ENCODE measurements around the gene KLK13. TPM values are rescaled to one million over a fixed set of nuclear protein-coding genes. Genes with fewer than 3 reads are reported as not detected.

Gene KLK13
- total and polyA plus RNA-seq, 9 donors, result 0.33 to 1.2 (median 0.69) TPM; not detected in 4

DNA sequence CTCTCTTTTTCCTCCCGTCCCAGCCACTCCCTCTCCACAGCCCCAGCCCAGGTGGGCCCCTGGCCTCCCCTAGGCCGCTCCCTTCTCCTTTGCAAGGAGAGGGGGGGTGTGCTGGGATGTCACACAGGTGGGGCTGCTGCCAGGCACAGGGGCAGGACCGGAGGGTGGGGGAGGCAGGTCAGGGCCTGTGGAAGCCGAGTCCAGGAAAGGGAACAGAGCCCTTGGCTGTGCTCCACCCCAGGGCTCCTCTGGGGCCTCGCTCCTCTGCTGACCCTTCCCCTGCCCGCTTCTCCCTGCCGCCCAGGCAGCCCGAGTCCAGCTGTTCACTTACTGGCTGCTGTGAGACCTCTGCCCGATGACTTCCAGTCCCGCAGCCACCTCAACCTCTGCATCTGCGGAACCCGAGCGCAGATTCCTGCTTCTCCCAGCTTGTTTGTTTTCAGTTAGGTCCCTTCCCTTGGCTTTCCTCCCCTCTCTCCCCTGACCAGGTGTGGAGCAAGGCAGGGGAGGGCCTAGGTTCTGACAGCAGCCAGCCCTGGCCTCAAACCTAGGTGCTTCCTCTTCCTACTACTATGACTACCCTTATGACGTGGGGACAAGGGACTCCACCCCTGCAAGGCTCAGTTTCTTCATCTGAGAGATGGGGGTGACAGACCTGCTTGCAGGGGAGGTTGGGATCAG lies 37.6 kb downstream of the KLK13 start:
- no peak overlapping the region for H3K4me3 ChIP-seq
- intact Hi-C loops (cut with DNase I), result no loop called here
- H3K36me3 ChIP-seq, result no peaks in the 10 kb centered on the region
- no peaks in the 10 kb centered on the region for H3K9me3 ChIP-seq
- DNase-seq, result peak in 1 of 5 donors; percentile 45
- peaks cover 9% of the 10 kb centered on the region for H3K4me1 ChIP-seq (ENCODE audit: insufficient read depth)
- 29 to 39% (median 31%) methylated on average over 14 of the region's 14 CpGs for WGBS, 3 donors
- TF ChIP-seq, protein P1, sequence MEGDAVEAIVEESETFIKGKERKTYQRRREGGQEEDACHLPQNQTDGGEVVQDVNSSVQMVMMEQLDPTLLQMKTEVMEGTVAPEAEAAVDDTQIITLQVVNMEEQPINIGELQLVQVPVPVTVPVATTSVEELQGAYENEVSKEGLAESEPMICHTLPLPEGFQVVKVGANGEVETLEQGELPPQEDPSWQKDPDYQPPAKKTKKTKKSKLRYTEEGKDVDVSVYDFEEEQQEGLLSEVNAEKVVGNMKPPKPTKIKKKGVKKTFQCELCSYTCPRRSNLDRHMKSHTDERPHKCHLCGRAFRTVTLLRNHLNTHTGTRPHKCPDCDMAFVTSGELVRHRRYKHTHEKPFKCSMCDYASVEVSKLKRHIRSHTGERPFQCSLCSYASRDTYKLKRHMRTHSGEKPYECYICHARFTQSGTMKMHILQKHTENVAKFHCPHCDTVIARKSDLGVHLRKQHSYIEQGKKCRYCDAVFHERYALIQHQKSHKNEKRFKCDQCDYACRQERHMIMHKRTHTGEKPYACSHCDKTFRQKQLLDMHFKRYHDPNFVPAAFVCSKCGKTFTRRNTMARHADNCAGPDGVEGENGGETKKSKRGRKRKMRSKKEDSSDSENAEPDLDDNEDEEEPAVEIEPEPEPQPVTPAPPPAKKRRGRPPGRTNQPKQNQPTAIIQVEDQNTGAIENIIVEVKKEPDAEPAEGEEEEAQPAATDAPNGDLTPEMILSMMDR (IDR thresholded peaks at IDR 0.05), result no peak
- TF ChIP-seq EP300 (IDR thresholded peaks at IDR 0.05), result no peak
- TF ChIP-seq POLR2A (IDR thresholded peaks at IDR 0.05), result no peak
- peak overlapping the region in 1 of 2 donors; percentile 14 for H3K27ac ChIP-seq
- no peaks in the 10 kb centered on the region for H3K27me3 ChIP-seq

DNA sequence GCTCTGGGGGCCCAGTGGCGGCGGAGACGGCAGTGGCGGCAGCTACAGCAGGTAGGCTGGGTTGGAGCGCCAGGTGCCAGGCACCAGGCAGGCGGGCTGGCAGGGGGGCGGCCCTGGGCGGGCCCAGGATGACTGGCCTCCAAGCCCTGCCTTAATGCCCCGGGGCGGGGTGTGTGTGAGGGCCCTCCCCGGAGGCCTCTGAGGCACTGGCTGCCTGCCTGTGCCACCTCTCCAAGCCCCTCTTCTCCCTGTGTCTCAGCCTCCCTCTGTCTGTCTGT lies 38.4 kb downstream of the KLK13 start, which contains the start of gene KLK11:
Gene KLK11 (minus strand): TSS at position 63 of the 278 bp plus-strand sequence. CDS start 985 bp downstream, outside the sequence.
- H3K27ac ChIP-seq, result peak within 1 kb of the TSS in 1 of 2 donors; percentile 29
- H3K4me3 ChIP-seq, result no peak within 1 kb of the TSS
- H3K4me1 ChIP-seq (ENCODE audit: insufficient read depth), result peaks cover 9% of the 10 kb centered on the region
- TF ChIP-seq EP300 (IDR thresholded peaks at IDR 0.05) (no peak), POLR2A (IDR thresholded peaks at IDR 0.05) (no peak)
- TF ChIP-seq, protein P1 (IDR thresholded peaks at IDR 0.05), result no peak
- intact Hi-C loops (cut with DNase I), result no loop called here
- H3K9me3 ChIP-seq, result no peaks in the 10 kb centered on the region
- no peaks in the 10 kb centered on the region for H3K36me3 ChIP-seq
- no peaks in the 10 kb centered on the region for H3K27me3 ChIP-seq
- 77 to 82% (median 78%) methylated on average over 11 of the region's 11 CpGs for WGBS, 3 donors
- peak in 2 of 5 donors; percentile 33 to 47 for DNase-seq

DNA sequence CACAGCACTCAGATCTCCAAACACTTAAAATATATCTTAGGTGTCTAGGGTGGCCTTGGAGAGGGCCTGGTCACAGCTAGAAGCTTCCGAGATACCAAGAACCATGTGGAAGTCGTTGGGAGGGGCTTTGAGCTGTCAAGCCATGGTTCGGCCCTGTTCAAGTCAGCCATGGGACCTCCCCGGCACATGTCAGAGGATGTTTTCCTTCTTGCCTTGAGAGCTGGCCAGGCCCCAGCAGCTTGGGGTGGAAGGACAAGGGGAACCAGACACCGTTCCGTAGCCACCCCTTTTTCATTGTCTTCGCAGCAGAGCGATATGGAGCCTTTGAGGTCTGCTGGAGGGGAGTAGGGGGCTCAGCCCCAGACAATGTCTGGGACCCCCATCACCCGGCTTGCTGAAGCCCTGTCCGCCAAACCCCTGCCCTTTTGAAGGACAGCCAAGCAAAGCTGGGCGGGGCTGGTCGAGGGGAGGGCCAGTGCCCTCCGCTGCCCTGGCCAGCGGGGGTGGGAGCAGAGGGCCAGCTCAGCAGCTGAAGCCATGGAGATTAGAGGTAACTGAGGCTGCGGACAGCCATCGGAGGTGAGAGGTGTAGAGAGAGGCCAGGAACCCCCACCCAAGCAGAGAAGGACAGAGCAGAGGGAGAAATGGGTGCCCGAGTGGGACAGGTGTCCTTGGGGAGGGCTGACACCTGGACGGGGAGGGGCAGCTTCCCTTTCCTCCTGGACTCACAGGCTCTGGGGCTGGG lies 38.9 kb downstream of the KLK13 start:
- Histone ChIP-seq H3K9me3 (no peaks in the 10 kb centered on the region), H3K4me3 (no peak overlapping the region), H3K36me3 (no peaks in the 10 kb centered on the region), H3K27ac (peak overlapping the region in 1 of 2 donors; percentile 29), H3K4me1 (ENCODE audit: insufficient read depth) (peaks cover 9% of the 10 kb centered on the region), H3K27me3 (no peaks in the 10 kb centered on the region)
- intact Hi-C loops (cut with DNase I), result no loop called here
- 20 to 31% (median 30%) methylated on average over 18 of the region's 18 CpGs for WGBS, 3 donors
- peak; percentile 54 to 77 (median 66) for DNase-seq
- TF ChIP-seq EP300 (IDR thresholded peaks at IDR 0.05) (no peak), POLR2A (IDR thresholded peaks at IDR 0.05) (no peak)
- TF ChIP-seq, protein P1 (IDR thresholded peaks at IDR 0.05), result no peak

DNA sequence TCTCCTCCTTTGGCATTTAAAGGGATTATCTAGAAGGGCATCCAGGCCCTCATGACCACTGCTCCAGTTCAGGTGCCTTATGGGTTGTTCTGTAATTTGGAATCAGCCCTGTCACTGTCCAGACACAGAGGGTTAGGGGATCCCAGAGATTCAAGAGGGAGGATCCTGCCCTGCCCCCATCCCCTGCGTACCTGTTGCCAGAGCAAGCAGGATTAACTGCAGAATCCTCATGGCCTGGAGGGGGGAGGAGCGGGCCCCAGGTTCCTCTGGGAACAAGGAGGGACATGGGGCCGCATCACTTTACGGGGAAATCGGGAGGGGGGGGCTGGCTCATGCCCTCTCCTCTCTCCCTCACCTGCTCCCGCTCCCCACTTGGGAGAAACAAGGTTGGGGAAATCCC lies 39.5 kb downstream of the KLK13 start:
- Histone ChIP-seq H3K27me3 (no peaks in the 10 kb centered on the region), H3K4me1 (ENCODE audit: insufficient read depth) (peaks cover 9% of the 10 kb centered on the region), H3K36me3 (no peaks in the 10 kb centered on the region), H3K9me3 (no peaks in the 10 kb centered on the region), H3K4me3 (no peak overlapping the region), H3K27ac (peak overlapping the region in 1 of 2 donors; percentile 29)
- intact Hi-C loops (cut with DNase I), result no loop called here
- WGBS, 3 donors, result 65 to 72% (median 72%) methylated on average over 6 of the region's 6 CpGs
- TF ChIP-seq POLR2A (IDR thresholded peaks at IDR 0.05) (no peak), EP300 (IDR thresholded peaks at IDR 0.05) (no peak)
- TF ChIP-seq, protein P1 (IDR thresholded peaks at IDR 0.05), result no peak
- DNase-seq, result peak in 1 of 5 donors; percentile 38
